HG02943 (cell line): ENCODE data around the gene SAMHD1.
"Not testable (repeated sequence)": the region's sequence is repeated elsewhere in the genome, so short reads cannot be mapped to it uniquely, and the experiment has no call there.

Experiments
- ATAC-seq: cut with Tn5 transposase; IDR thresholded peaks from one replicate; pipeline ENCODE4 v1.9.1; 2021; ENCODE audit warnings: mild to moderate bottlenecking, low read depth, moderate library complexity; ENCODE audit not compliant: unreplicated experiment

The SAMHD1 gene

DNA sequence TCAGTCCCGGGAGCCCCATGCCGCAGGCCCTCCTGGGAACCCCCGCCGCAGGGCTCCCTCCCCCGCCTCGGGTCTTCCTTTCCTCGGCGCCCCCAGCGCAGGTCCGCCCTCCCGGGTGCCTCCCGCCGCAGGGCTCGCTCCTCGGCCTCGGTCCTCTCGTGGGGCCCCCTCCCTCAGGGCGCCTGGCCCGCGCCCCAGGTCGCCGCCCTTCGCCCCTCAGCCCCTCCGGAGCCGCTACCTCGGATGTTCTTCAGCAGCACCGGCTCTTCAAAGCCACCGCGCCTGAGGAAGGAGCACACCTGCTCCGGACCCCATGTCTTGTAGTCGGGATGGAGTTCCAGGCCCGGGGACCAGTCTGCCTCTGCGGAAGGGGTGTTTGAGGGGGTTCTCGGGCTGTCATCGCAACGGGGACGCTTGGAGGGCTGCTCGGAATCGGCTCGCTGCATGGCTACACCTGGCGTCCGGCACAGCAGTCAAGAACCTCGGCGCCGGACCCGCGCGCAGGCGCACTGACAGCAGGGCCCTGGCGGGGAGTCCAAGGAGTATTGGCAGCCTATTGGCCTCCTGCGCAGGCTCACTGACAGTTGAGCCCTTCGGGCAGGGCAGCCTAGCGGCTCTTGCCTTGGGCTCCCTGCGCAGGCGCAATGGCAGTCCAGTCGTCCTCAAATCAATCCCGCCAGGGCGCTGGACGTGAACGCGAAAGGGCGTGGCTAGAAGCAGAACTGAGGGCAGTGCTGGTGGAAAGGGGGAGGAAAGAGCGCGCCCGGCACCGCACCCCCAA lies at the start of gene SAMHD1:
Gene SAMHD1 (minus strand): TSS at position 511 of the 781 bp plus-strand sequence. CDS start 65 bp downstream, at position 446.
- peak; percentile 86 for ATAC-seq

DNA sequence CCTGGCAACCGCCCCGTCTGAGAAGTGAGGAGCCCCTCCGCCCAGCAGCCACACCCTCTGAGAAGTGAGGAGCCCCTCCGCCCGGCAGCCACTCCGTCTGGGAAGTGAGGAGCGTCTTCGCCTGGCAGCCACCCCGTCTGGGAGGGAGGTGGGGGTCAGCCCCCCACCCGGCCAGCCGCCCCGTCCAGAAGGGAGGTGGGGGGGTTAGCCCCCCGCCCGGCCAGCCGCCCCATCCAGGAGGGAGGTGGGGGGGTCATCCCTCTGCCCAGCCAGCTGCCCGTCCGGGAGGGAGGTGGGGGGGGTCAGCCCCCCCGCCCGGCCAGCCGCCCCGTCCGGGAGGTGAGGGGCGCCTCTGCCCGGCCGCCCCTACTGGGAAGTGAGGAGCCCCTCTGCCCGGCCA lies 48.7 kb upstream of the SAMHD1 start:
- not testable (repeated sequence) for ATAC-seq

GRCh38 chr20:36998652-36999051 lies 47.1 kb upstream of the SAMHD1 start:
- no peak for ATAC-seq

GRCh38 chr20:36997121-36997520 lies 45.6 kb upstream of the SAMHD1 start:
- ATAC-seq: no peak

DNA sequence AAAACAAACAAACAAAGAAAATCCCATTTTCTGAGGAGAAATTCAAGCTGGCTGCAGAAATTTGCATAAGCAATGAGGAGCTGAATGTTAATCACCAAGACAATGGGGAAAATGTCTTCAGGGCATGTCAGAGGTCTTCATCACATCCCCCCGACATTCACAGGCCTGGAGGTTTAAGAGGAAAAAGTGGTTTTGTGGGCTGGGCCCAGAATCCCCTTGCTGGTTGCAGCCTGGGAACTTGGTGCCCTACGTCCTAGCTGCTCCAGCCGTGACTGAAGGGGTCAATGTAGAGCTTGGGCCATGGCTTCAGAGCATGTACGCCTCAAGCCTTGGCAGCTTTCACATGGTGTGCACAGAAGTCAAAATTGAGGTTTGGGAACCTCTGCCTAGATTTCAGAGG lies 42.7 kb upstream of the SAMHD1 start:
- ATAC-seq: not testable (repeated sequence)

DNA sequence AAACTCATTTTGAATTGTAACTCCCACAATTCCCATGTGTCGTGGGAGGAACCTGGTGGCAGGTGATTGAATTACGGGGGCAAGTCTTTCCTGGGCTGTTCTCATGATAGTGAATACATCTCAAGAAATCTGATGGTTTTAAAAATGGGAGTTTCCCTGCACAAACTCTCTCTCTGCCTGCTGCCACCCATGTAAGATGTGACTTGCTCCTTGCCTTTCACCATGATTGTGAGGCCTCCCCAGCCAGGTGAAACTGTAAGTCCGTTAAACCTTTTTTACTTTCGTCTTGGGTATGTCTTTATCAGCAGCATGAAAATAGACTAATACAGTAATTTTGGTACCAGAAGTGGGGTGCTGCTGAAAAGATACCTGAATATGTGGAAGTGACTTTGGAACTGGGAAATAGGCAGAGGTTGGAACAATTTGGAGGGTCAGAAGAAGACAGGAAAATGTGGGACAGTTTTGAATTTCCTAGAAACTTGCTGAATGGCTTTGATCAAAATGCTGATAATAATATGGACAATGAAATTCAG lies 41.4 kb upstream of the SAMHD1 start:
- no peak for ATAC-seq

GRCh38 chr20:36991703-36992102 lies 40.2 kb upstream of the SAMHD1 start:
- ATAC-seq: no peak

GRCh38 chr20:36989797-36990196 lies 38.3 kb upstream of the SAMHD1 start:
- ATAC-seq: no peak

DNA sequence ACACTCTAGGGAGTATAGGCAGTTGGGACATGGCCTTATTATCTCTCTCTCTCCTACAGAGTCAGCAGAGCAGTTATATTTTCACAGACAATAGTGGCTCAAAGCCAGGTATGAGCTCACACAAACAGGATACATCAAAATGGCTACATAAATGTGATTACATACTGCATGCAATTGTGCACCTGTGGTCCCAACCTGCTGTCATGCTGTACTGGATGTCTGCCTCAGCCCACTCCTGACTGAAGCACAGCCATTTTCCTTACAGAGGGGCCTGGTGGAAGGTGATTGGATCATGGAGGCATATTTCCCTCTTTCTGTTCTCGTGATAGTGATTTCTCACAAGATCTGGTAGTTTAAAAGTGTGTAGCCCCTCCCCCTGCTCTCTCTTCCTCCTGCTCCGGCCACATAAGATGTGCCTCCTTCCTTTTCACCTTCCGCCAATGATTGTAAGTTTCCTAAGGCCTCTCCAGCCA lies 37.0 kb upstream of the SAMHD1 start:
- no peak for ATAC-seq

DNA sequence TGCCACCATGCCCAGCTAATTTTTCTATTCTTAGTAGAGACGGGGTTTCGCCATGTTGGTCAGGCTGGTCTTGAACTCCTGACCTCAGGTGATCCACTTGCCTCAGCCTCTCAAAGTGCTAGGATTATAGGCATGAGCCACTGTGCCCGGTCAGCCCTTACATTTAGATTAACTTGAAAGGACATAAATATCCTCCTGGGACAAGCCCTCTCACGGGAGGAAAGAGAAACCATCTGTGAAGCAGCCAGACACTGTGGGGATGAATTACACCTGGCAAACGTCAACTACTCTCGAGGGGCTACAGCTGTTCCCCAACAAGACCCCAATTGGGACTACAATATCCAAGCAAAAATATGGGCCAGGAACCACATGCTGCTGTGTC lies 32.7 kb upstream of the SAMHD1 start:
- no peak for ATAC-seq

- no peak for ATAC-seq
Observed at GRCh38 chr20:36975099-36975818, 23.8 kb upstream of the SAMHD1 start.

DNA sequence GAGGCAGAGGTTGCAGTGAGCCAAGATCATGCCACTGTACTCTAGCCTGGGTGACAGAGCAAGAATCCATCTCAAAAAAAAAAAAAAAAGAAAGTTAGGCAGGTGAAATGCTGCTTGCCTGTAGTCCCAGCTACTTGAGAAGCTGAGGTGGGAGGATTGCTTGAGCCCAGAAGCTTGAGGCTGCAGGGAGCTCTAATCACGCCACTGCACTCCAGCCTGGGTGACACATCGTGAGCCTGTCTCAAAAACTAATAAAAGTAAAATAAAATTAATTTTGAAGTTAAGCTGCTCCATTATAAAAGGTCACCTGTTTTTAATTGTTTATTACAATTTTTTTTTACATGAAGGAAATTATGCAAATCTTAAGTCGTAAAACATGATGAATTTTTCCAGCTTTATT lies 23.2 kb upstream of the SAMHD1 start:
- no peak for ATAC-seq

DNA sequence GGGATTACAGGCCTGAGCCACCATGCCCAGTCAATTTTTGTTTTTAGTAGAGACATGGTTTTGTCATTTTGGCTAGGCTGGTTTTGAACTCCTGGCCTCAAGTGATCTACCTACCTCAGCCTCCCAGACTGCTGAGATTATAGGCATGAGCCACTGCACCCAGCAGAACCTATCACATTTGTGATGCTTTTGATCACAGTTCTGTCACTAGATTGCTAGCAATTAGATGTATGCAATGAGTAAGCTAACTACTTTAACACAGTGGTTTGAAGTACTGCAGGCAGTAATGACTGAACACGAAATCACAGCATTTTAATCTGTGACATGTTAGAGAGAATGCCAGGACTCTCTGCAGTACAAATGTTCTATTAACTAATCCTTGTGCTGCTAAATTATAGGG lies 19.6 kb upstream of the SAMHD1 start:
- no peak for ATAC-seq

DNA sequence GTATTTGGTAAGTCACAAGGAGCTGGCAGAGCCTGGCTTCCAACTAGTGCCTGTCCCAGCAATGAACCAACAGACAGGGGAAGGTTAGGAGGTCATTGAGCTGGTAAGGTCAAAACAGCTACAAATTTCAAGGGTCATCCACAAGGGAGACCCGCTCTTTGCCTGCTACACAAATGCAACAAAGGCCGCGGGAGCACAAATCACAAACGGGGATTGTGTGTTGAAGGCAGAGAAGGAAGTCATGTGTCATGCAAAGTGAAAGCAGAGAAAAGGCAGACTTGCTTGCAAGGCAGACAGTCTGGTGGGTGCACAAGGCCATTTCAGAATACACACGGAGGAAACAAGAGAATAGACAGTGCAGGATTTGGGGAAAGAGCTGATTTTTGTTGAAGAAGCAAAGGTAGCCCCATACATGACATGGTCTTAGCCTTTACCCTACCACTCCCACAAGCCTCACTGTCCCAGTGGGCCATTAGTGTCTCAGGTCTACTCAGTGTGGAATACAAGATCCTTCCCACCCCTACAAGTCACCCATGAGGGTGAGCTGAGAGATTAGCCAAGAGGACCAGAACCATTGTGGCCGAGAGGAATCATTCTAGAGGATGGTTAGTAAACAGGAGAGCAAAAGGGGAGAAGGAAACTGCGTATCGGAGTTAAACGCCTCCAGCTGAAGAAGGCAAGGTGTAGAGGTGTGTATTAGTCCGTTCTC lies 18.1 kb upstream of the SAMHD1 start:
- ATAC-seq: no peak

DNA sequence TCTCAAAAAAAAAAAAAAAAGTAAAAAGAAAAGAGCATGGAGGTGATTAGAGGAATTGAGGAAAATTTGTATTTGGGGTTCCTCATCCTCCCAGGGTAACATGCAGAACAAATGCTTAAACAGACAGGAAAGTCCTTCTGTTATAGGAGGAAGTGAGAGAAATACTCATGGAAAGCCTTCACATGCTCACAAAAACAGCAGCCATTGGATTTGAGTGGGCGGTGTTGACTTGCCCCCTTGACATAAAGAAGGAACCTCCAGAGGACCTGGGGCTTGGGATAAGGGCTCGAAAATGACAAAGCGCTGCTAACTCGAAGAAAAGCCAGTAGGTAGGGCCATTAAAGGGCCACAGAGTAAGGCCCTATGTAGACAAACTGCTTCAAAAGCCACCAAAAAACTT lies 17.5 kb upstream of the SAMHD1 start:
- no peak for ATAC-seq

DNA sequence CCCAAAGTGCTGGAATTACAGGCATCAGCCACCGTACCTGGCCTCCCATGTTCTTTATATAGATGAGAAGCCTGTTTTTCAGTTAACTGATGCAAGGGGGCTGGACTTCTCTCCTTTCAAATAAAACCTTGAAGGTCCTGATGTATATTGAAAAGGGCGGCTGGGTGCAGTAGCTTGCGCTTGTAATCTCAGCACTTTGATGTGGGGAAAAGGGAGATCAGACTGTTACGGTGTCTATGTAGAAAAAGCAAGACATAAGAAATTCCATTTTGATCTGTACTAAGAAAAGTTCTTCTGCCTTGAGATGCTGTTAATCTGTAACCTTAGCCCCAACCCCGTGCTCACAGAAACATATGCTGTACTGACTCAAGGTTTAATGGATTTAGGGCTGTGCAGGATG lies 16.1 kb upstream of the SAMHD1 start:
- no peak for ATAC-seq

DNA sequence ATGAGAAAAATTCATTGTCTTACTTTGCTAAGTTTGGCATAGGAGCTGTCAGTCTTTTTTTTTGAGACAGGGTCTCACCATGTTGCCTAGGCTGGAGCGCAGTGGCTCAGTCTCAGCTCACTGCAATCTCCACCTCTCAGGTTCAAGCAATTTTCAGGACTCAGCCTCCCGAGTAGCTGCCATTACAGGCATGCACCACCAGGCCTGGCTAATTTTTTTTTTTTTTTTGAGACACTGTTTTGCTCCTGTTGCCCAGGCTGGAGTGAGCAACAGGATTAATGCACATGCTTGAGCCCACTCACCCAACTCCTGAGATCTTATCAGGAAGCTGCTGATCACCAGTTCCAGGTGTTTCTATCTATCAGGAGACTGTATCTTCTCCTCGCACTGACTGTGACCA lies 15.5 kb upstream of the SAMHD1 start:
- not testable (repeated sequence) for ATAC-seq

- ATAC-seq: not testable (repeated sequence)
Observed at GRCh38 chr20:36962354-36962941, 10.9 kb upstream of the SAMHD1 start.

DNA sequence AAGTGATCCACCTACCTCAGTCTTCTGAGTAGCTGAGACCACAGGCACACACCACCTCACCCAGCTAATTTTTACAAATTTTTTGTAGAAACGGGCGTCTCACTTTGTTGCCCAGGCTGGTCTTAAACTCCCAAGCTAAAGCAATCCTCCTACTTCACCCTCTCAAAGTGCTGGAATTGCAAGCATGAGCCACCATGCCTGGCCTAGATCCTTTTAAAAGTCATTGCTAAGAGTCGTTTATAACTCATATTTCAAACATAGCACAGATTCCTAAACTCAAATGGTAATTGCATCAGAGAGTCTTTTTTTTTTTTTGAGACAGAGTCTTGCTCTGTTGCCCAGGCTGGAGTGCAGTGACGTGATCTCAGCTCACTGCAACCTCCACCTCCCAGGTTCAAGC lies 7.7 kb upstream of the SAMHD1 start:
- ATAC-seq: no peak

DNA sequence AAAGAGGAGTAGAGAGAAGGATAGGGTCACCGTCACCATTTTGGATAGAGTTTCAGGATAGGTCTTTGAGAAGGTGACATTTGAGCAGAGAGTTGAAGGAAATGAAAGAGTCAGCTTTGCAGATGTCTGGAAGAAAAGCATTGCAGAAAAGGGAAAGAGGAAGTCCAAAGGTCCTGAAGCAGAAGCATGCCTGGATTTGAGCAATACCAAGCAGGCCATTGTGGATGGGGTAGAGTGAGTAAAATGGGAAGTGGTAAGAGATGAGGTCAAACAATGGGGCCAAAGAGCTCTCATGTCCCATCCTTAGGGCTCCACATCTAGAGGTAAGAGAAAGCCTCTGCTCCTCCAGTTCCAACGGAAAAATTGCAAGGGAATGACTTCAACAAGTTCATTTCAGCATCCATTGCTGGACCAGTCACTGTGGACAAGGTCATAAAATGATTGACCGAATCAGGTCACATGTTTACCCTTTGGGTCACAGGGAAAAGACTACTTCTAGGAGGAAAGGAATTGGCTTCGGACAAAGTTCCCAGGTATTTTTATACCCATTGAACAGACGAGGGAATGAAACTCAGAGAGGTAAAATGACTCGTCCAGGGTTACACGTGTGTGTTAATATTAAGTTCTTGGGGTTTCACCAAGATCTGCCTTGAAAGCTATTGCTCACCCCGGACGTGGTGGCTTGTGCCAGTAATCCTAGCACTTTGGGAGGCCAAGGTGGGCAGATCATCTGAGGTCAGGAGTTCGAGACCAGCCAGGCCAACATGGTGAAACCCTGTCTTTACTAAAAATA lies 6.6 kb upstream of the SAMHD1 start:
- no peak for ATAC-seq
